Gastroesophageal sphincter (tissue), 3 donors: Measurements from ENCODE around the gene NBL1.

ENCODE experiments used
- CTCF ChIP-seq, 4 experiments: fragments of 200-600 bp in 2 of 4; fragments of 450-650 bp in 2 of 4; sonication (generic) in 1 of 4; IDR thresholded peaks; one replicate each; pipeline ENCODE4 v1.5.1; 2017 to 2019; ENCODE audit warnings: antibody characterized with exemption in 4 of 4, mild to moderate bottlenecking in 2 of 4, moderate library complexity in 2 of 4
- EP300 ChIP-seq: sonication (generic); formaldehyde crosslinking; IDR thresholded peaks from one replicate; pipeline ENCODE4 v1.6.1; 2017; ENCODE audit warnings: antibody characterized with exemption, mild to moderate bottlenecking
- POLR2AphosphoS5 ChIP-seq: sonication (generic); formaldehyde crosslinking; IDR thresholded peaks from one replicate; pipeline ENCODE4 v1.6.1; 2017; ENCODE audit warnings: antibody characterized with exemption

- no peak for TF ChIP-seq CTCF (IDR thresholded peaks at IDR 0.05)
- TF ChIP-seq POLR2AphosphoS5 = no peak
- no peak for TF ChIP-seq EP300
These were observed 31.7 kb downstream of the NBL1 start for GRCh38 chr1:19675797-19676196.
